Transverse colon (tissue), 4 donors: ENCODE data around the gene PDE4D. TPM values are rescaled to one million over a fixed set of nuclear protein-coding genes. Genes with fewer than 3 reads are reported as not detected.
A peak's percentile ranks its signal among the peaks of the same experiment; 100 is the strongest.

Experiments
- DNase-seq: peaks from one replicate; pipeline ENCODE4 v3.0.0-alpha.2; 2019
- H3K27ac ChIP-seq, 4 donors: fragments of 200-600 bp; sonication (generic); 2 replicates each; pipeline ENCODE4 v1.5.1; 2016 to 2018; ENCODE audit warnings: inconsistent platforms in 4 of 4
- H3K27me3 ChIP-seq: fragments of 200-600 bp; sonication (generic); 2 replicates; pipeline ENCODE4 v1.5.1; 2017; ENCODE audit warnings: inconsistent platforms
- H3K36me3 ChIP-seq, 4 donors: fragments of 200-600 bp; sonication (generic); 2 replicates each; pipeline ENCODE4 v1.5.1; 2017 to 2019; ENCODE audit warnings: inconsistent platforms in 4 of 4
- H3K4me1 ChIP-seq, 4 donors: fragments of 200-600 bp; sonication (generic); 2 replicates each; pipeline ENCODE4 v1.5.1; 2017 to 2020; ENCODE audit warnings: inconsistent platforms in 4 of 4
- H3K4me3 ChIP-seq, 4 donors: fragments of 200-600 bp; sonication (generic); 1 replicate in 1 of 4; 2 replicates in 3 of 4; pipeline versions ENCODE4 v1.5.1 to v1.6.1; 2017 to 2019; ENCODE audit warnings: inconsistent platforms in 4 of 4
- H3K9me3 ChIP-seq, 2 donors: fragments of 200-600 bp; sonication (generic); 2 replicates each; pipeline ENCODE4 v1.5.1; 2017 to 2019; ENCODE audit warnings: inconsistent platforms in 2 of 2
- EP300 ChIP-seq: sonication (generic); formaldehyde crosslinking; IDR thresholded peaks from one replicate; pipeline ENCODE4 v1.6.1; 2017; ENCODE audit warnings: antibody characterized with exemption, low read depth
- POLR2A ChIP-seq: fragments of 450-650 bp; IDR thresholded peaks from one replicate; pipeline ENCODE4 v1.6.1; 2016; ENCODE audit warnings: antibody characterized with exemption, mild to moderate bottlenecking, moderate library complexity
- POLR2AphosphoS5 ChIP-seq, 3 donors: sonication (generic); formaldehyde crosslinking; IDR thresholded peaks; one replicate each; pipeline ENCODE4 v1.6.1; 2016; ENCODE audit warnings: antibody characterized with exemption in 3 of 3
- WGBS, 2 donors: methylation state at CpG; one replicate each; pipeline ENCODE4 v1.1.5; 2018; ENCODE audit warnings: low coverage in 1 of 2; 5-methylcytosine and 5-hydroxymethylcytosine counted together
- in situ Hi-C, 4 donors: fragments of 200-750 bp; cut with MboI; loops; one replicate each; pipeline versions ENCODE4 v1.15.0 to v1.15.1; 2017; ENCODE audit warnings: low sequenced_read_pairs in 3 of 4, low pct_ligation_motif_present in 1 of 4, low pct_unique_long_range_greater_than_20kb in 1 of 4
- intact Hi-C: fragments of 100-400 bp; cut with DNase I; formaldehyde crosslinking; loops from one replicate; pipeline ENCODE4 v1.15.1; 2023; ENCODE audit warnings: low total_unique reads
- total RNA-seq, 4 donors: library from RNA; depleted of rRNA; stranded (reverse); fragments of >200 nt; gene quantifications; one replicate each; pipeline ENCODE4 v1.1.0, GENCODE V29; 2016
- TF ChIP-seq, protein P1 (sequence below), 5 experiments: fragments of 200-600 bp in 3 of 5; fragments of 450-650 bp in 2 of 5; sonication (generic) in 3 of 5; IDR thresholded peaks; 1 replicate in 2 of 5; 2 replicates in 3 of 5; pipeline ENCODE4 v1.5.1; 2016 to 2017; ENCODE audit warnings: antibody characterized with exemption in 5 of 5, inconsistent platforms in 3 of 5, mild to moderate bottlenecking in 2 of 5, moderate library complexity in 1 of 5

PDE4D gene
- total RNA-seq, 4 donors from 2014 or later = 47.0 to 302 (median 73.6) TPM

DNA sequence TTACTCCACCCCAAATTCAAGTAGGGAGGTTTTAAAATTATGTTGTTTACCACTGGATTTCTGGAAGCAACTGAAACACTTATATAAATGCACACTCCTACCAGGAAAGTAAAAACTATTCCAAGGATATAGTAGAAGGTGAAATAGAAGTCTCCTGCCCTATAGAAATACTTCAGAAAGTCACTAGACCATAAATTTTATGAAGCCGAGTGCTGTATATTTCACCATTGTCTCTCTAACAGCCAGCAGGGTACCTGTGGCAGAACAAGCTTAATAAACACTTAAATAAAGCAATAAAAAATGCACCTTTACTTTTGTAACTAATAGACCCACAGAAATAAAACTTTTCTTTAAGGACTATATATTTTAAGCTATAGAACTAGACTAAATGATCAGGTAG lies 631.6 kb downstream of the PDE4D start:
- Histone ChIP-seq H3K4me3 (no peak overlapping the region), H3K27ac (peak overlapping the region; percentile 36 to 73 (median 55)), H3K4me1 (peaks cover 30 to 90% (median 41%) of the 10 kb centered on the region in 4 donors), H3K36me3 (no peaks in the 10 kb centered on the region), H3K9me3 (no peaks in the 10 kb centered on the region), H3K27me3 (no peaks in the 10 kb centered on the region)
- DNase-seq = no peak
- in situ Hi-C loops = no loop called here
- TF ChIP-seq, protein P1, sequence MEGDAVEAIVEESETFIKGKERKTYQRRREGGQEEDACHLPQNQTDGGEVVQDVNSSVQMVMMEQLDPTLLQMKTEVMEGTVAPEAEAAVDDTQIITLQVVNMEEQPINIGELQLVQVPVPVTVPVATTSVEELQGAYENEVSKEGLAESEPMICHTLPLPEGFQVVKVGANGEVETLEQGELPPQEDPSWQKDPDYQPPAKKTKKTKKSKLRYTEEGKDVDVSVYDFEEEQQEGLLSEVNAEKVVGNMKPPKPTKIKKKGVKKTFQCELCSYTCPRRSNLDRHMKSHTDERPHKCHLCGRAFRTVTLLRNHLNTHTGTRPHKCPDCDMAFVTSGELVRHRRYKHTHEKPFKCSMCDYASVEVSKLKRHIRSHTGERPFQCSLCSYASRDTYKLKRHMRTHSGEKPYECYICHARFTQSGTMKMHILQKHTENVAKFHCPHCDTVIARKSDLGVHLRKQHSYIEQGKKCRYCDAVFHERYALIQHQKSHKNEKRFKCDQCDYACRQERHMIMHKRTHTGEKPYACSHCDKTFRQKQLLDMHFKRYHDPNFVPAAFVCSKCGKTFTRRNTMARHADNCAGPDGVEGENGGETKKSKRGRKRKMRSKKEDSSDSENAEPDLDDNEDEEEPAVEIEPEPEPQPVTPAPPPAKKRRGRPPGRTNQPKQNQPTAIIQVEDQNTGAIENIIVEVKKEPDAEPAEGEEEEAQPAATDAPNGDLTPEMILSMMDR (IDR thresholded peaks at IDR 0.05) = no peak
- TF ChIP-seq EP300 (no peak), POLR2A (no peak), POLR2AphosphoS5 (IDR thresholded peaks at IDR 0.05) (no peak)
- intact Hi-C loops = no loop called here
- WGBS, 2 donors = 44 to 70% methylated on average over 1 of the region's 1 CpG

DNA sequence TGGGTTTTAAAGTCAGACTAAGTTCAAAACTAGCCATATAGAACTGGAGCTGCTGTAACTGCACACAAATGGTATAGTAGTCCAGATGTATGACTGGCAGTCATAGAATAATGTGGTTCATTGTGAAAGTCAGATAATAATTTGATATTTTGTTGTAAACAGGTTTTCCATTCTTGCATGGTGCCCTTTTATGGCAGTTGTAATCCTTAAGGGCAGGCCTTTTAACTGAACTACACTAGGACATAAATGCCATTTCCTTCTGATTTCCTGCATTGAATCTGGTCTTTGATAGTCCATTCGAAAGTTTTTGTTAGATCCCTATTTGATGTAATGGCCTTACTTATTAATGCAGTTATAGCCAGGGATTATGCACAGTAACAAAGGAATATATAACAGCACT lies 632.6 kb downstream of the PDE4D start:
- in situ Hi-C loops = no loop called here
- DNase-seq = no peak
- no peaks in the 10 kb centered on the region for H3K36me3 ChIP-seq
- H3K27ac ChIP-seq = peak overlapping the region; percentile 36 to 73 (median 55)
- H3K4me1 ChIP-seq = peaks cover 25 to 87% (median 34%) of the 10 kb centered on the region in 4 donors
- no peaks in the 10 kb centered on the region for H3K9me3 ChIP-seq
- no peak overlapping the region for H3K4me3 ChIP-seq
- TF ChIP-seq POLR2AphosphoS5 (IDR thresholded peaks at IDR 0.05) (no peak), EP300 (no peak), POLR2A (no peak)
- TF ChIP-seq, protein P1 (IDR thresholded peaks at IDR 0.05) = no peak
- intact Hi-C loops = no loop called here
- 50 to 58% methylated on average over 1 of the region's 1 CpG for WGBS, 2 donors
- no peaks in the 10 kb centered on the region for H3K27me3 ChIP-seq

GRCh38 chr5:59260200-59260599 lies 633.3 kb downstream of the PDE4D start:
- in situ Hi-C loops = no loop called here
- WGBS, 2 donors = 87 to 94% methylated on average over 3 of the region's 3 CpGs
- Histone ChIP-seq H3K4me3 (no peak overlapping the region), H3K27me3 (no peaks in the 10 kb centered on the region), H3K27ac (peak overlapping the region in 3 of 4 donors; percentile 36 to 73 (median 68)), H3K36me3 (no peaks in the 10 kb centered on the region), H3K4me1 (peaks cover 27 to 84% (median 33%) of the 10 kb centered on the region in 4 donors), H3K9me3 (no peaks in the 10 kb centered on the region)
- no peak for DNase-seq
- no peak for TF ChIP-seq EP300
- TF ChIP-seq, protein P1 (IDR thresholded peaks at IDR 0.05) = no peak
- TF ChIP-seq POLR2AphosphoS5 (IDR thresholded peaks at IDR 0.05) = no peak
- TF ChIP-seq POLR2A = no peak
- intact Hi-C loops = no loop called here

- Histone ChIP-seq H3K36me3 (no peaks in the 10 kb centered on the region), H3K9me3 (no peaks in the 10 kb centered on the region), H3K4me1 (peaks cover 27 to 74% (median 33%) of the 10 kb centered on the region in 4 donors), H3K27me3 (no peaks in the 10 kb centered on the region), H3K4me3 (no peak overlapping the region), H3K27ac (peak overlapping the region in 3 of 4 donors; percentile 36 to 73 (median 68))
- WGBS, 2 donors = 38 to 57% methylated on average over 1 of the region's 1 CpG
- TF ChIP-seq POLR2A (no peak), EP300 (no peak), POLR2AphosphoS5 (IDR thresholded peaks at IDR 0.05) (no peak)
- TF ChIP-seq, protein P1 (IDR thresholded peaks at IDR 0.05) = no peak
- DNase-seq = no peak
- intact Hi-C loops (no loop called here), in situ Hi-C loops (no loop called here)
Observed at GRCh38 chr5:59259237-59259636, 634.3 kb downstream of the PDE4D start.
